CD4-positive, CD25-positive, alpha-beta regulatory T cell (primary cell): ENCODE measurements around the gene SLC43A1. TPM values are rescaled to one million over a fixed set of nuclear protein-coding genes. Genes with fewer than 3 reads are reported as not detected.

Source experiments
- ATAC-seq, 2 donors: fragments of 150-1000 bp; cut with Tn5 transposase; one replicate each; pipeline ENCODE4 v1.10.0; 2021; ENCODE audit warnings: low read depth in 2 of 2, moderate number of reproducible peaks in 2 of 2, moderate library complexity in 1 of 2
- DNase-seq, 3 donors: peaks; one replicate each; pipeline versions ENCODE4 v3.0.0 to v3.0.0-alpha.2; 2012 to 2022; ENCODE audit warnings: mixed read lengths in 1 of 3
- H3K27ac ChIP-seq: one replicate; pipeline ENCODE4 v1.7.0; 2013; ENCODE audit warnings: mild to moderate bottlenecking, low read length; ENCODE audit not compliant: insufficient read depth, poor library complexity, severe bottlenecking
- H3K27me3 ChIP-seq: one replicate; pipeline ENCODE4 v1.7.0; 2013; ENCODE audit warnings: low read length; ENCODE audit not compliant: control insufficient read depth, insufficient read depth
- H3K36me3 ChIP-seq: one replicate; pipeline ENCODE4 v1.7.0; 2013; ENCODE audit warnings: mild to moderate bottlenecking, low read length, moderate library complexity; ENCODE audit not compliant: control insufficient read depth, insufficient read depth
- H3K4me1 ChIP-seq: 2 replicates; pipeline ENCODE4 v1.7.0; 2013; ENCODE audit warnings: mild to moderate bottlenecking, low read length; ENCODE audit not compliant: insufficient read depth, control insufficient read depth, poor library complexity, severe bottlenecking
- H3K4me3 ChIP-seq: one replicate; pipeline ENCODE4 v1.7.0; 2013; ENCODE audit warnings: low read depth, mild to moderate bottlenecking, low read length, moderate library complexity
- H3K9me3 ChIP-seq, 2 experiments: 1 replicate in 1 of 2; 2 replicates in 1 of 2; pipeline ENCODE4 v1.7.0; 2013; ENCODE audit warnings: low read length in 2 of 2, mild to moderate bottlenecking in 1 of 2, moderate library complexity in 1 of 2; ENCODE audit not compliant: control insufficient read depth in 2 of 2
- H3K27ac Mint-ChIP-seq, 3 donors: one replicate each; pipeline ENCODE4 v1.8.0; 2020 to 2022; ENCODE audit warnings: mild to moderate bottlenecking in 3 of 3, mixed read lengths in 3 of 3, moderate library complexity in 2 of 3
- H3K27me3 Mint-ChIP-seq: one replicate; pipeline ENCODE4 v1.8.0; 2022; ENCODE audit warnings: mild to moderate bottlenecking, mixed read lengths
- H3K36me3 Mint-ChIP-seq: one replicate; pipeline ENCODE4 v1.8.0; 2020; ENCODE audit warnings: mixed read lengths
- H3K4me1 Mint-ChIP-seq, 4 donors: one replicate each; pipeline ENCODE4 v1.8.0; 2020 to 2022; ENCODE audit warnings: mixed read lengths in 4 of 4, mild to moderate bottlenecking in 1 of 4
- H3K4me3 Mint-ChIP-seq, 4 donors: one replicate each; pipeline ENCODE4 v1.8.0; 2020 to 2022; ENCODE audit warnings: mild to moderate bottlenecking in 4 of 4, mixed read lengths in 4 of 4, moderate library complexity in 3 of 4
- H3K9me3 Mint-ChIP-seq, 7 donors: one replicate each; pipeline ENCODE4 v1.8.0; 2020 to 2022; ENCODE audit warnings: mixed read lengths in 7 of 7, mild to moderate bottlenecking in 3 of 7, moderate library complexity in 2 of 7
- polyA plus RNA-seq, 4 donors: library from polyadenylated mRNA; unstranded; fragments of 300-500 nt; fragmentation: Illumina TruSeq; gene quantifications; one replicate each; pipeline ENCODE4 v1.2.3, GENCODE V29; 2021
- total RNA-seq: library from RNA; stranded (reverse); gene quantifications from one replicate; pipeline ENCODE4 v1.2.3, GENCODE V29; 2022

SLC43A1 gene
- total and polyA plus RNA-seq, 5 donors from 2014 or later: 12.8 to 29.9 (median 25.0) TPM

DNA sequence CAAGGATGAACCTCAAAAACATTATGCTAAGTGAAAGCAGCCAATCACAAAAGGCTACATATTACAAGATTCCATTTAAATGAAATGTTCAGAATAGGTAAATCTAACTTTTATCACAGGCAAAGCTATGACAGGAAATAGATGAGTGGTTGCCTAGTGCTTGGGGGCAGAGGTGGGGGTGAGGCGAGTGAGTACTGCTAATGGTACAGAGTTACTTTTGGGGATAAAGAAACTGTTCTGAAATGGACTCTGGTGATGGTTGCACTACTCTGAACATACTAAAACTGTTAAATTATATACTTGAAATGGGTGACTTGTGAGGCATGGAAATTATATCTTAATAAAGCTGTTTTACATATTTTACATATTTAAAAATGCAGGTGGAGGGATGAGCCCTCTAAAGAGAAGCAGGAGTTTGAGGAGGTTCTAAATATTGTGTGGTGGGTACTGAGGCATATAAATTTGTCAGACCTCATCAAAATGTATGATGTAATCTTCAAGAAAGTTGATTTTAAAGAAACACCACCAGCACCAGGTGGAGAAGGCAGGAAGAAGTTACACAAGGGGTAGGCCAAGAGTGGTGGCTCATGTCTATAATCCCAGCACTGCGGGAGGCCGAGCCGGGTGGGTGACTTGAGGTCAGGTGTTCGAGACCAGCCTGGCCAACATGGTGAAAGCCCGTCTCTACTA is 3.6 kb downstream of the SLC43A1 start:
- peak overlapping the region; percentile 2 to 87 (median 65) for H3K4me3 Mint-ChIP-seq
- Histone ChIP-seq H3K27ac (no peak overlapping the region), H3K27me3 (no peaks in the 10 kb centered on the region), H3K4me1 (peaks cover 25% of the 10 kb centered on the region), H3K4me3 (no peak overlapping the region), H3K9me3 (no peaks in the 10 kb centered on the region), H3K36me3 (no peaks in the 10 kb centered on the region)
- H3K27me3 Mint-ChIP-seq: no peaks in the 10 kb centered on the region
- H3K27ac Mint-ChIP-seq: peak overlapping the region; percentile 24 to 76 (median 43)
- H3K36me3 Mint-ChIP-seq: peaks cover 5% of the 10 kb centered on the region
- DNase-seq (no peak), ATAC-seq (peak; percentile 26 to 36)
- H3K9me3 Mint-ChIP-seq: peaks cover 0 to 2% (median 0%) of the 10 kb centered on the region in 7 donors
- peaks cover 14 to 50% (median 32%) of the 10 kb centered on the region in 4 donors for H3K4me1 Mint-ChIP-seq

DNA sequence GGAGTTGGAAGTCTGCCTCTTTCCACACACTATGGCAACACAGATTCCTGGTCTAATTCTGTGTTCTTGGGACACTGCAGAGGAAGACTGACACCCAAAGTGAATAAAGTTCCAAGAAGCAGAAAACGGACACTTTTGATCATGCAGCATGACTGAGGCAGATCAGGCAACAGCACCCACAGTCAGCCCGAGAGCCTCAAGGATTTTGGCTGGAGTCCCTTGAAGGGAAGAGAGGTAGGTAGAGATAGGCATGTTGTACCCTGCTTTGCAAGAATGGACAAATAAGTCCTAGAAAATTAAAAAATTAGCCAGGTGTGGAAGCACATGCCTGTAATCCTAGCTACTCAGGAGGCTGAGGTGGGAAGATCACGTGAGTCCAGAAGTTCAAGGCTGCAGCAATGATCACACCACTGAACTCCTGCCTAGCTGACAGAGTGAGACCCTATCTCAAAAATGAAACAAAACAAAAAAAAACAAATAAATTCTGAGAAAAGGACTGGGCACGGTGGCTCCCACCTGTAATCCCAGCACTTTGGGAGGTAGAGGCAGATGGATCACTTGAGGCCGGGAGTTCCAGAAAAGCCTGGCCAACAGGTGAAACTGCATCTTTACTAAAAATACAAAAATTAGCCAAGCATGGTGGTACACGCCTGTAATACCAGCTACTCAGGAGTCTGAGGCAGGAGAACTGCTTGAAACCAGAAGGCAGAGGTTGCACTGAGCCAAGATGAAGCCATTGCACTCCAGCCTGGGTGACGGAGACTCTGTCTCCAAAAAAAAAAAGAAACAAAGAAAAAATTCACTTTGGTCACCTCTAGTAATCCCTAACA is 6.9 kb downstream of the SLC43A1 start:
- Mint-ChIP-seq H3K4me3 (no peak overlapping the region), H3K27ac (peak overlapping the region in 1 of 3 donors; percentile 15), H3K9me3 (peaks cover 0 to under 1% (median 0%) of the 10 kb centered on the region in 7 donors), H3K36me3 (peaks cover 8% of the 10 kb centered on the region), H3K27me3 (no peaks in the 10 kb centered on the region), H3K4me1 (peaks cover 14 to 43% (median 24%) of the 10 kb centered on the region in 4 donors)
- no peak overlapping the region for H3K4me3 ChIP-seq
- no peak for ATAC-seq
- DNase-seq: no peak
- H3K27me3 ChIP-seq: no peaks in the 10 kb centered on the region
- H3K9me3 ChIP-seq: no peaks in the 10 kb centered on the region
- H3K36me3 ChIP-seq: no peaks in the 10 kb centered on the region
- H3K4me1 ChIP-seq: peaks cover 9% of the 10 kb centered on the region
- no peak overlapping the region for H3K27ac ChIP-seq

DNA sequence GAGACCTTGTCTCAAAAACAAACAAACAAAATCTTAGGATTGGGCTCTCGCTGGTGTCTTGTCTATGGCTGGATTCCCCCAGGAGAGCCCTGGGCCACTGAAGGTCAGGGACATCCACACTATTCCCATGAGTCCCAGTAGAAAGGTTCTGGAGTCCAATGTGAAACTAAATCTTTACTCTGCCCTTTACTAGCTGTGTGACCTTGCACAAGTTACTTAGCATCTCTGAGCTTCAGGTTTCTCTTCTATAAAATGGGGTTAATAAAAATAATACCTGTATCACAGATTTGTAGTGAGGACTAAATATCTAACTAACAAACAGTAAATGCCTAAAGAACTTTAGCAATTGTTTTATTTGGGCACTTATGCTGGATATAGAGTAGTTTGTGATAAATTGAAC is 9.0 kb downstream of the SLC43A1 start:
- H3K4me3 Mint-ChIP-seq: no peak overlapping the region
- peaks cover 8% of the 10 kb centered on the region for H3K36me3 Mint-ChIP-seq
- Histone ChIP-seq H3K4me1 (no peaks in the 10 kb centered on the region), H3K27me3 (no peaks in the 10 kb centered on the region), H3K36me3 (peaks cover 5% of the 10 kb centered on the region), H3K4me3 (no peak overlapping the region), H3K9me3 (no peaks in the 10 kb centered on the region), H3K27ac (no peak overlapping the region)
- H3K9me3 Mint-ChIP-seq: no peaks in the 10 kb centered on the region
- no peaks in the 10 kb centered on the region for H3K27me3 Mint-ChIP-seq
- ATAC-seq: no peak
- H3K4me1 Mint-ChIP-seq: peaks cover 2 to 23% (median 8%) of the 10 kb centered on the region in 4 donors
- no peak for DNase-seq
- H3K27ac Mint-ChIP-seq: peak overlapping the region in 1 of 3 donors; percentile 35

DNA sequence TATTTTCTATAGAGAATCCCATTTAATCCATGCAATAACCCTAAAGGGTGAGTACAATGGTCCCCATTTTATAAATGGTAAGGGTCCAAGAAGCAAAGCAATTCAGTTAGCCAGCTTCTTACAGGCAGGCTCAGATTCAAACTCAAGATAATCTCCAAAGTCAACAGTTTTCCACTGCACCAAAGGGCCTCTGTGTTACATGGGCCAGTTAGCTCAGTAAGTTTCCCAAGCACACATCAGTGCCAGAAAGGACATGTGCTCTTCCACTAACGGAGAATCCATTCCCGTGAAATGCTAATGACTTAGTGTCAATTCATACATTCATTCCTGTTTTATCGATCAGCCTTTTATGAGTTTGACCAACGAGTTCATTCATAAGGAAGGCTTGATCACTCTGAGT is 11.0 kb downstream of the SLC43A1 start:
- H3K4me3 ChIP-seq: no peak overlapping the region
- peaks cover 0 to 16% (median 3%) of the 10 kb centered on the region in 4 donors for H3K4me1 Mint-ChIP-seq
- H3K9me3 Mint-ChIP-seq: no peaks in the 10 kb centered on the region
- no peak overlapping the region for H3K4me3 Mint-ChIP-seq
- no peak for ATAC-seq
- no peak overlapping the region for H3K27ac ChIP-seq
- no peaks in the 10 kb centered on the region for H3K27me3 ChIP-seq
- no peaks in the 10 kb centered on the region for H3K27me3 Mint-ChIP-seq
- H3K27ac Mint-ChIP-seq: peak overlapping the region in 2 of 3 donors; percentile 47 to 62
- peaks cover 22% of the 10 kb centered on the region for H3K36me3 ChIP-seq
- no peaks in the 10 kb centered on the region for H3K4me1 ChIP-seq
- DNase-seq: no peak
- H3K36me3 Mint-ChIP-seq: peaks cover 16% of the 10 kb centered on the region
- H3K9me3 ChIP-seq: no peaks in the 10 kb centered on the region

DNA sequence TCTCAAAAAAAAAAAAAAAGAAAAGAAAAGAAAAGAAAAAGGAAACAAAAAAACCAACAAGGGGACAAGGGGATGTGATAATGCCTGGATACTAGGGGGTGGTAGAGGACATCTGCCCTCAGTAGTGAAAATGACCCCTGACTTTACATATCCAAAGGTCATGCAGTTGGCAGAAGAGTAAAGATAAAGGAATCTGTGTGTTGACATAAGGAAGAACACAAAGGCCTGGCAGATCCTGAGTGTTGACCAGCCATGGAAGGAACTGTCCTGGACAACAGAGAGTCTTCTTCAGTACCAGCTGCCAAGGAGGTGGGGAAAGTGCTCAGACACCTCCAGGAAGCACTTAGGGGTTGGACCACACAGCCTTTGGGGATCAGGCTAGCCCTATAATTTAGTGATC is 12.6 kb downstream of the SLC43A1 start:
- Histone ChIP-seq H3K27me3 (no peaks in the 10 kb centered on the region), H3K4me3 (no peak overlapping the region), H3K4me1 (no peaks in the 10 kb centered on the region), H3K27ac (no peak overlapping the region), H3K36me3 (peaks cover 26% of the 10 kb centered on the region), H3K9me3 (no peaks in the 10 kb centered on the region)
- Mint-ChIP-seq H3K27me3 (no peaks in the 10 kb centered on the region), H3K4me1 (peaks cover 0 to 8% (median 1%) of the 10 kb centered on the region in 4 donors), H3K36me3 (peaks cover 22% of the 10 kb centered on the region), H3K9me3 (no peaks in the 10 kb centered on the region), H3K4me3 (no peak overlapping the region), H3K27ac (peak overlapping the region in 1 of 3 donors; percentile 38)
- ATAC-seq: no peak
- DNase-seq: no peak

DNA sequence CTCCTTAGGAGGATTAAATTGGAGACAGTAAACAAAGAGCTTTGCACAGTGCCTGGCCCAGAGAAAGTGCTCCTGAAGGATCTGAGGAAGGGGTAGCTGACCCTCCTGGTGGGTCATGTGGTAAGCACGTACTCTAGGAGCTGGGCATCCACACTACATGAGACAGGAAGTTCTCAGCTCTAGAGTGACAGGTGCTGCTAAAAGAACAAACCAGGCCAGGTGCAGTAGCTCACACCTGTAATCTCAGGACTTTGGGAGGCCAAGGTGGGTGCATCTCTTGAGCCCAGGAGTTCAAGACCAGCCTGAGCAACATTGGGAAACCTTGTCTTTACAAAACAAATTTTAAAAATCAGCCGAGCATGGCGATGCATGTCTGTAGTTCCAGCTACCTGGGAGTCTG is 13.1 kb downstream of the SLC43A1 start:
- H3K4me1 Mint-ChIP-seq: peaks cover 0 to 8% (median 1%) of the 10 kb centered on the region in 4 donors
- no peak overlapping the region for H3K4me3 ChIP-seq
- no peak for DNase-seq
- H3K27ac ChIP-seq: no peak overlapping the region
- H3K4me1 ChIP-seq: no peaks in the 10 kb centered on the region
- no peak for ATAC-seq
- no peaks in the 10 kb centered on the region for H3K9me3 Mint-ChIP-seq
- no peaks in the 10 kb centered on the region for H3K9me3 ChIP-seq
- H3K36me3 Mint-ChIP-seq: peaks cover 17% of the 10 kb centered on the region
- no peaks in the 10 kb centered on the region for H3K27me3 Mint-ChIP-seq
- H3K36me3 ChIP-seq: peaks cover 31% of the 10 kb centered on the region
- peak overlapping the region in 1 of 4 donors; percentile 4 for H3K4me3 Mint-ChIP-seq
- peak overlapping the region in 1 of 3 donors; percentile 38 for H3K27ac Mint-ChIP-seq
- no peaks in the 10 kb centered on the region for H3K27me3 ChIP-seq

DNA sequence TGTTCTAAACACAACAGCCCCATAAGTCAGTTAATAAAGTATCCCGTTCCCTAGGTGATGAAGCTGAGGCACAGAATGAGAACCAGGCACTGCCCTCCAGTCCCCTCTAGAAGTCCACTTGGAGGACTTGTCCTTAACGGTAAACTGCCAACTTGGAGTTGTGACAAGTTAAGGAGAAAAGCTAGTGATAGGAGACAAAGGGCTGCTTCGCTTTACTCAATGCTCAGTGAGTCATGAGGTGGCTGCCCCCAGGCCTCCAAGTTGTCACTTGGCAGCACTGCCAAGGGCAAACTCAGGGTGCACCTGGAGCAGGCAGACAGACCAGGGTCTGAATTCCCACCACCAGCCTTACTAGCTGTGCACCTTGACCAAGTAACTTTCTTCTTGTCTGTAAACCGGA is 13.5 kb downstream of the SLC43A1 start:
- H3K4me3 Mint-ChIP-seq: no peak overlapping the region
- peaks cover 0 to 8% (median 1%) of the 10 kb centered on the region in 4 donors for H3K4me1 Mint-ChIP-seq
- no peak for DNase-seq
- Histone ChIP-seq H3K36me3 (peaks cover 33% of the 10 kb centered on the region), H3K9me3 (no peaks in the 10 kb centered on the region), H3K4me3 (no peak overlapping the region), H3K4me1 (no peaks in the 10 kb centered on the region), H3K27ac (no peak overlapping the region), H3K27me3 (no peaks in the 10 kb centered on the region)
- H3K9me3 Mint-ChIP-seq: no peaks in the 10 kb centered on the region
- peak overlapping the region in 1 of 3 donors; percentile 15 for H3K27ac Mint-ChIP-seq
- peaks cover 17% of the 10 kb centered on the region for H3K36me3 Mint-ChIP-seq
- ATAC-seq: no peak
- H3K27me3 Mint-ChIP-seq: no peaks in the 10 kb centered on the region
